ENCODE results near the gene CPVL. TPM values are rescaled to one million over a fixed set of nuclear protein-coding genes. Genes with fewer than 3 reads are reported as not detected.

The CPVL gene
- total RNA-seq, 4 donors from 2014 or later: 3.9 to 34.1 (median 15.7) TPM

GRCh38 chr7:29146888-29147609, 712 bp upstream of the CPVL start:
- WGBS, 2 donors: 60 to 71% methylated on average over 14 of the region's 14 CpGs

DNA sequence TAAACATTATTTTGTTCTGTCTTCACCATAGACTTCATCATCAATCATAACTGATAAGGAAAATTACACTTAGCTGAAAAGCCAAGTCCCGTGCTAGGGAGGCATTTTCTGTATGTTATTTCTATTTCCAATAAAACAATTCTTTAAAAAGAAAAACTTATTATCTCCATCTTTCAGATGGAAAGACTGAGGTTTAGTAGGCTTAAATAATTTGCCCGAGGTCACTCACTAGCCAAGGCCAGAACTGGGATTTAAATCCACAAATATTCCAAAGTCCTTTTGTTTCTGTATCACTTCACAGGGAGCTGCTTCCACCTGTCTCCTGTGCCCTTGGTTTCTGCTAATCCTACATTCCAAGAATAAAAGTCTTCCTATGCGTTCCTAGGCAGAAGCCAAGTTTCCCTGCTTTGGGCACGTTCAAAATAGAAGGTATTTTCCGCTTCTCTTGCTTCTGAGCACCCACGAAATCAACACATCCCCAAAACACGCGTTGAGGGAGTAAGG, 732 bp downstream of the CPVL start:
- intact Hi-C loops (cut with DNase I): no loop called here
- peak overlapping the region; percentile 3 to 66 (median 42) for H3K4me3 ChIP-seq
- H3K4me1 ChIP-seq: peaks cover 9 to 27% (median 12%) of the 10 kb centered on the region in 3 donors
- peaks cover 0 to 72% (median 0%) of the 10 kb centered on the region in 4 donors for H3K27me3 ChIP-seq
- no peak for TF ChIP-seq POLR2A (IDR thresholded peaks at IDR 0.05)
- TF ChIP-seq CTCF (IDR thresholded peaks at IDR 0.05): no peak
- no peaks in the 10 kb centered on the region for H3K36me3 ChIP-seq
- peak overlapping the region in 3 of 4 donors; percentile 1 to 76 (median 39) for H3K27ac ChIP-seq
- no peak for DNase-seq
- WGBS, 2 donors: 12 to 13% methylated on average over 8 of the region's 8 CpGs
- H3K9me3 ChIP-seq: no peaks in the 10 kb centered on the region

More at GRCh38 chr7:29146888-29147609, 712 bp upstream of the CPVL start:
- intact Hi-C loops (cut with DNase I): no loop called here
- no peaks in the 10 kb centered on the region for H3K9me3 ChIP-seq
- no peaks in the 10 kb centered on the region for H3K36me3 ChIP-seq
- H3K27ac ChIP-seq: peak overlapping the region in 1 of 4 donors; percentile 65
- H3K4me3 ChIP-seq: peak overlapping the region in 3 of 4 donors; percentile 36 to 66 (median 48)
- TF ChIP-seq CTCF (IDR thresholded peaks at IDR 0.05) (no peak), POLR2A (IDR thresholded peaks at IDR 0.05) (no peak)
- peaks cover 0 to 59% (median 0%) of the 10 kb centered on the region in 4 donors for H3K27me3 ChIP-seq
- no peak for DNase-seq
- H3K4me1 ChIP-seq: peaks cover 9 to 19% (median 12%) of the 10 kb centered on the region in 3 donors

GRCh38 chr7:29143751-29144150, 2.6 kb downstream of the CPVL start:
- 81 to 85% methylated on average over 2 of the region's 2 CpGs for WGBS, 2 donors
- H3K27ac ChIP-seq: no peak overlapping the region
- H3K4me3 ChIP-seq: no peak overlapping the region
- intact Hi-C loops (cut with DNase I): no loop called here
- peaks cover 9 to 41% (median 15%) of the 10 kb centered on the region in 3 donors for H3K4me1 ChIP-seq
- no peaks in the 10 kb centered on the region for H3K9me3 ChIP-seq
- peaks cover 0 to 72% (median 0%) of the 10 kb centered on the region in 4 donors for H3K27me3 ChIP-seq
- H3K36me3 ChIP-seq: no peaks in the 10 kb centered on the region
- TF ChIP-seq CTCF (IDR thresholded peaks at IDR 0.05) (no peak), POLR2A (IDR thresholded peaks at IDR 0.05) (no peak)
- no peak for DNase-seq

DNA sequence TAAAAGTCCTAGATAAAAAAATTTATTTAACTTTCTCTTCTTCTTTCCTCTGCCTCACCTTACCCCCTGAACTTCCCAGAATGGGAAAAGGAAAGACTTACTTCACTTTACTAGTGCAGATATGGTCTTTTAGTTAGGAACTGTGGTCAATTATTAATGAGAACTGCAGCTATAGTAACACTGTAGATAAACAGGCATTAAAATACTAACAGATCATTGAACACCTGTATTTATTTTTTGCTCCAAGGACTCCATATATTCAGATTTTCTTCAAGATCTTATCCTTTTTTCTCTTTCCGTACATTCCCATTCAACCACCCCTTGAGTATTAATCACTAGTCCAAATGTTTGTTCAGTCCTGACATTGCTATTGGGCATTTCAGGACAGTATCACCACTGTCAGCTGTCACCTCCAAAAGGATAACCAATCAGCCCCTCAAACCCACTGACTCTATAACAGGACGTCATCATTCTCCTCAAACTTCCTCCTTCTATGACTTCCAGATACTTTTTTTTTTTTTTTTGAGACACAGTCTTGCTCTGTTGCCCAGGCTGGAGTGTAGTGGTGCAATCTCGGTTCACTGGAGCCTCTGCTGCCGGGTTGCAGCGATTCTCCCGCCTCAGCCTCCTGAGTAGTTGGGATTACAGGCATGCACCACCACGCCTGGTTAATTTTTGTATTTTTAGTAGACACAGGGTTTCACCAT, 4.2 kb downstream of the CPVL start:
- H3K27ac ChIP-seq: no peak overlapping the region
- intact Hi-C loops (cut with DNase I): no loop called here
- TF ChIP-seq POLR2A (IDR thresholded peaks at IDR 0.05): no peak
- no peak for TF ChIP-seq CTCF (IDR thresholded peaks at IDR 0.05)
- peaks cover 0 to 58% (median 0%) of the 10 kb centered on the region in 4 donors for H3K27me3 ChIP-seq
- no peak for DNase-seq
- H3K9me3 ChIP-seq: no peaks in the 10 kb centered on the region
- 75 to 79% methylated on average over 7 of the region's 7 CpGs for WGBS, 2 donors
- H3K4me3 ChIP-seq: no peak overlapping the region
- no peaks in the 10 kb centered on the region for H3K36me3 ChIP-seq
- peaks cover 9 to 46% (median 15%) of the 10 kb centered on the region in 3 donors for H3K4me1 ChIP-seq

Measured in esophagus squamous epithelium (tissue), 5 donors.